IMR-90 (cell line): ENCODE results near the gene PRKCH.

Experiments
- BHLHE40 ChIP-seq: fragments of 150-350 bp; IDR thresholded peaks from 2 replicates; pipeline ENCODE4 v1.6.1; 2016; ENCODE audit warnings: mild to moderate bottlenecking, low read depth, low read length
- CEBPB ChIP-seq: IDR thresholded peaks from 2 replicates; pipeline ENCODE4 v1.6.1; 2012; ENCODE audit warnings: low read depth, low read length, improper control_type of control experiment
- FOS ChIP-seq: fragments of 150-350 bp; IDR thresholded peaks from 2 replicates; pipeline ENCODE4 v1.6.1; 2016; ENCODE audit warnings: low read depth, low read length
- MXI1 ChIP-seq: IDR thresholded peaks from 2 replicates; pipeline ENCODE4 v1.6.1; 2012; ENCODE audit warnings: low read depth, mild to moderate bottlenecking, low read length, moderate library complexity, borderline replicate concordance
- NFE2L2 ChIP-seq: fragments of 150-350 bp; IDR thresholded peaks from 2 replicates; pipeline ENCODE4 v1.6.1; 2016; ENCODE audit warnings: low read depth, mild to moderate bottlenecking, low read length
- POLR2A ChIP-seq: IDR thresholded peaks from 2 replicates; pipeline ENCODE4 v1.6.1; 2012; ENCODE audit warnings: mild to moderate bottlenecking, low read depth, low read length
- RAD21 ChIP-seq: IDR thresholded peaks from 2 replicates; pipeline ENCODE4 v1.6.1; 2012; ENCODE audit warnings: low read length, improper control_type of control experiment
- SMC3 ChIP-seq: fragments of 150-350 bp; IDR thresholded peaks from 2 replicates; pipeline ENCODE4 v1.6.1; 2016; ENCODE audit warnings: low read depth, mild to moderate bottlenecking, antibody characterized with exemption, low read length, moderate library complexity
- TF ChIP-seq, protein P1 (sequence below): conservative IDR thresholded peaks from 2 replicates; pipeline ENCODE4 v1.5.1; 2012; ENCODE audit warnings: mild to moderate bottlenecking, low read depth, low read length, improper control_type of control experiment
- TF ChIP-seq, protein P2 (sequence below): fragments of 150-350 bp; IDR thresholded peaks from 2 replicates; pipeline ENCODE4 v1.6.1; 2016; ENCODE audit warnings: low read depth, mild to moderate bottlenecking, low read length, moderate library complexity, borderline replicate concordance

DNA sequence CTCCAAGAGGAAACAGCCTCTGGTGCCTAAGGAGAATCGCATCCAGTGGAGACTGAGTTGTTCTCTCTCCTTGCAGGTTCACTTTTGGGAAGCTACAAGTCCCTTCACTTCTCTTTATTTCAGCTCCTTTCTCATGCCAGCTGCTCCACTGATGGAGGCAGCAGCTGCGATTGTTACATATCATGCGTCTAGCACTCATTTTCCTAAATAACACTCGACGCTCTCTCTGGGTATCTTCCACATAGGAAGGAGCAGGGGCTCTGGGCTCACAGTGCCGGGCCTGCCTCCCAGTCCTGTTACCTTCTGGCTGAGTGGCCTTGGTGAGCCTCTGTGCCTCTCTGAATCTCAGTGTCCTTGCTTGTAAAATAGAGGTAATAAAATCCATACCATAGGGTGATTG lies 211.4 kb downstream of the PRKCH start:
- TF ChIP-seq CEBPB (no peak), POLR2A (no peak), RAD21 (no peak), MXI1 (no peak), BHLHE40 (no peak), NFE2L2 (no peak), FOS (no peak), SMC3 (no peak)
- TF ChIP-seq, protein P1, sequence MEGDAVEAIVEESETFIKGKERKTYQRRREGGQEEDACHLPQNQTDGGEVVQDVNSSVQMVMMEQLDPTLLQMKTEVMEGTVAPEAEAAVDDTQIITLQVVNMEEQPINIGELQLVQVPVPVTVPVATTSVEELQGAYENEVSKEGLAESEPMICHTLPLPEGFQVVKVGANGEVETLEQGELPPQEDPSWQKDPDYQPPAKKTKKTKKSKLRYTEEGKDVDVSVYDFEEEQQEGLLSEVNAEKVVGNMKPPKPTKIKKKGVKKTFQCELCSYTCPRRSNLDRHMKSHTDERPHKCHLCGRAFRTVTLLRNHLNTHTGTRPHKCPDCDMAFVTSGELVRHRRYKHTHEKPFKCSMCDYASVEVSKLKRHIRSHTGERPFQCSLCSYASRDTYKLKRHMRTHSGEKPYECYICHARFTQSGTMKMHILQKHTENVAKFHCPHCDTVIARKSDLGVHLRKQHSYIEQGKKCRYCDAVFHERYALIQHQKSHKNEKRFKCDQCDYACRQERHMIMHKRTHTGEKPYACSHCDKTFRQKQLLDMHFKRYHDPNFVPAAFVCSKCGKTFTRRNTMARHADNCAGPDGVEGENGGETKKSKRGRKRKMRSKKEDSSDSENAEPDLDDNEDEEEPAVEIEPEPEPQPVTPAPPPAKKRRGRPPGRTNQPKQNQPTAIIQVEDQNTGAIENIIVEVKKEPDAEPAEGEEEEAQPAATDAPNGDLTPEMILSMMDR: no peak
- TF ChIP-seq, protein P2, sequence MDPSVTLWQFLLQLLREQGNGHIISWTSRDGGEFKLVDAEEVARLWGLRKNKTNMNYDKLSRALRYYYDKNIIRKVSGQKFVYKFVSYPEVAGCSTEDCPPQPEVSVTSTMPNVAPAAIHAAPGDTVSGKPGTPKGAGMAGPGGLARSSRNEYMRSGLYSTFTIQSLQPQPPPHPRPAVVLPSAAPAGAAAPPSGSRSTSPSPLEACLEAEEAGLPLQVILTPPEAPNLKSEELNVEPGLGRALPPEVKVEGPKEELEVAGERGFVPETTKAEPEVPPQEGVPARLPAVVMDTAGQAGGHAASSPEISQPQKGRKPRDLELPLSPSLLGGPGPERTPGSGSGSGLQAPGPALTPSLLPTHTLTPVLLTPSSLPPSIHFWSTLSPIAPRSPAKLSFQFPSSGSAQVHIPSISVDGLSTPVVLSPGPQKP: no peak
